BE2C (cell line): Measurements from ENCODE around the gene CCDC137.

ENCODE experiments used
- DNase-seq: peaks from one replicate; pipeline ENCODE4 v3.0.0-alpha.2; 2020
- H3K27me3 ChIP-seq: fragments of 250-450 bp; sonication (Bioruptor Pico); 2 replicates; pipeline ENCODE4 v1.5.1; 2020; ENCODE audit warnings: mild to moderate bottlenecking
- H3K36me3 ChIP-seq: fragments of 250-450 bp; sonication (Bioruptor Pico); 2 replicates; pipeline ENCODE4 v1.5.1; 2020; ENCODE audit warnings: mild to moderate bottlenecking
- H3K4me1 ChIP-seq: fragments of 250-450 bp; sonication (Bioruptor Pico); 2 replicates; pipeline ENCODE4 v1.5.1; 2020
- H3K4me3 ChIP-seq: 2 replicates; pipeline ENCODE4 v1.5.1; 2011; ENCODE audit warnings: low read depth, low read length
- H3K9me3 ChIP-seq: fragments of 250-450 bp; sonication (Bioruptor Pico); 2 replicates; pipeline ENCODE4 v1.5.1; 2020
- TF ChIP-seq, protein P1 (sequence below): IDR thresholded peaks from 2 replicates; pipeline ENCODE4 v1.5.1; 2012; ENCODE audit warnings: mild to moderate bottlenecking, low read depth, low read length

The CCDC137 gene

DNA sequence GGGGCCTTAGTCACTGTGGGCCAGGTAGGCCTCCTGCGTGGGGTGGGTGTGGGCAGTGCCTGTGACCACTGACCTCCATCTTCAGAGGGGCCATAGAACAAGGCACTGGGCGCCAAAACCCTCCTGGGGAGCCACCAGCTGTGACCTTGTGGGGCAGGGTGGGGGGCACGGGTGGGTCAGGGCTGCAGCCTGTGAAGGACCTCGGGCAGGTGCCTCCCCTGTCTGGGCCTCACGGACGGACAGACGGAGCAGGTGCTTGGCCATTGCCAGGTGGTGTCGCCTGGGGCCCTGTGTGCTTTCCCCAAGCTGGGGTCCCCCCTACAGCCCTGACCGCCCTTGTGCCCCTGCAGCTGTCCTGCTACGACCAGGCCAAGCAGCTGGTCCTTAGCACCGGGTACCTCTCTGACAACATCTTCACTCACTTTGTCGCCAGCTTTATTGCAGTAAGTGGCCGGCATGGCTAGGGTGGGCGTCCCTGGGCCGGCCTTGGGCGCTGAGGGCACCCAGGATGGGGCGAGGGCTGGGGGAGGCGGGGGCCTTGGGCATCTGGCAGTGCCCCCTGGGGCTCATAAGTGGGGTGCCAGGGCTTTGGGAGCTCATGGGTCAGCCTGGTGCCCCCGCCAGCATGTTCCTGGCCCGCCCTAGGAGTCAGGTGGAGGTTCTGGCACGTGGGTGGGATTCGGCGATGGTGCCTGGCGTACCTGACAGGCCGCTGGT is 50.7 kb downstream of the CCDC137 start:
- TF ChIP-seq, protein P1, sequence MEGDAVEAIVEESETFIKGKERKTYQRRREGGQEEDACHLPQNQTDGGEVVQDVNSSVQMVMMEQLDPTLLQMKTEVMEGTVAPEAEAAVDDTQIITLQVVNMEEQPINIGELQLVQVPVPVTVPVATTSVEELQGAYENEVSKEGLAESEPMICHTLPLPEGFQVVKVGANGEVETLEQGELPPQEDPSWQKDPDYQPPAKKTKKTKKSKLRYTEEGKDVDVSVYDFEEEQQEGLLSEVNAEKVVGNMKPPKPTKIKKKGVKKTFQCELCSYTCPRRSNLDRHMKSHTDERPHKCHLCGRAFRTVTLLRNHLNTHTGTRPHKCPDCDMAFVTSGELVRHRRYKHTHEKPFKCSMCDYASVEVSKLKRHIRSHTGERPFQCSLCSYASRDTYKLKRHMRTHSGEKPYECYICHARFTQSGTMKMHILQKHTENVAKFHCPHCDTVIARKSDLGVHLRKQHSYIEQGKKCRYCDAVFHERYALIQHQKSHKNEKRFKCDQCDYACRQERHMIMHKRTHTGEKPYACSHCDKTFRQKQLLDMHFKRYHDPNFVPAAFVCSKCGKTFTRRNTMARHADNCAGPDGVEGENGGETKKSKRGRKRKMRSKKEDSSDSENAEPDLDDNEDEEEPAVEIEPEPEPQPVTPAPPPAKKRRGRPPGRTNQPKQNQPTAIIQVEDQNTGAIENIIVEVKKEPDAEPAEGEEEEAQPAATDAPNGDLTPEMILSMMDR = no peak
- Histone ChIP-seq H3K36me3 (peaks cover 14% of the 10 kb centered on the region), H3K4me1 (no peaks in the 10 kb centered on the region; the same call in none of the 2 replicates), H3K27me3 (no peaks in the 10 kb centered on the region), H3K4me3 (no peak overlapping the region), H3K9me3 (no peaks in the 10 kb centered on the region; the same call in 1 of the 2 replicates)
- DNase-seq = no peak

DNA sequence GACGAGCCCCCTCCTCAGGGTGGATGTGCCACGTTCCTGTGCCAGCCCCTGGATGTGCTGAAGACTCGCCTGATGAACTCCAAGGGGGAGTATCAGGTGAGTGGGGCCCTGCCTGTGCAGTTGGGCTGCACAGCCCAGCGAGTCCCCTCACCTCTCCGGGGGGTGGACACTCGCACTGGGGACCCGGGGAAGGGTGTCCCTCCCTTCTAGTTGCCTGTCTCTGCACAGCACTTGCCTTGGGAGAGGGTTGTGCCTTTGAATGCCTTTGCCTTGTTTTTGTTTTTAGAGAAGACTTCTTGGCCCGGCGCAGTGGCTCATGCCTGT is 51.2 kb downstream of the CCDC137 start:
- Histone ChIP-seq H3K27me3 (no peaks in the 10 kb centered on the region), H3K4me3 (no peak overlapping the region), H3K36me3 (peaks cover 14% of the 10 kb centered on the region), H3K9me3 (no peaks in the 10 kb centered on the region; the same call in 1 of the 2 replicates), H3K4me1 (no peaks in the 10 kb centered on the region; the same call in none of the 2 replicates)
- TF ChIP-seq, protein P1 = no peak
- no peak for DNase-seq

DNA sequence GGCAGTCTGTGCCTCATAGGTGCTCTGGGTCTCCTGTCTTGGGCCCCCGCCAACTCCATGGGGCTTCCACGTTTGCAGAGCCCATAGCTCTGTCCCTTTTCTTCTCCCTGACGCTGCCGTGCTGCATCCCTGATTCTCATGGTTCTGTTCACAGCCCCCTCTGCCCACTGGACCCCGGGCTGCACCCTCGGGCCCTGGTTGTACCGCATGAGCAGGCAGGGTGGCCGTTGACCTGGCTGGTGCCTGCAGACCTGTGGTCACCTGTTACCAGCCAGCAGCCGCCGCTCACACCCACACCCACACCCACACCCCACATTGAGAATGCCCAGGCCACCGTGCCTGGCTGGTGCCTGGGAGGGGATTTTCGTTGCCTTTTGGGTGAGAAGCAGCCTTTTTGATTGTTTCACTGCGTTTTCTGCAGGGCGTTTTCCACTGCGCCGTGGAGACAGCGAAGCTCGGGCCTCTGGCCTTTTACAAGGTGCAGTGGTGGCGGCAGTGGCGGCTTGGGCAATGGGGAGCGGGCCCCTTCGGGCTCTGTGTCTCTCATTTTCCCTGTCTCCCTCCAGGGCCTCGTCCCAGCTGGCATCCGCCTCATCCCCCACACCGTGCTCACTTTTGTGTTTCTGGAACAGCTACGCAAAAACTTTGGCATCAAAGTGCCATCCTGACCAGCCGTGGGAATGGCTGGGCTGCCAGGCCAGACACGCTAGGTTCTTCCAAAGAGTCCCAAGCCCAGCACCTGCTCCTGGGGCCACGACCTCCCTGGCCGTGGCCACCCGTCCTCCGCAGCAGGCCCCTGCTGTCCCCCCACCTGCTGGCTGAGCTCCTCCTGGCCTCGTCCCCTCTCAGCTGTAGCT is 53.1 kb downstream of the CCDC137 start:
- Histone ChIP-seq H3K27me3 (no peaks in the 10 kb centered on the region), H3K9me3 (no peaks in the 10 kb centered on the region; the same call in 1 of the 2 replicates), H3K36me3 (peaks cover 10% of the 10 kb centered on the region), H3K4me1 (no peaks in the 10 kb centered on the region; the same call in none of the 2 replicates), H3K4me3 (no peak overlapping the region)
- TF ChIP-seq, protein P1 = no peak
- no peak for DNase-seq

DNA sequence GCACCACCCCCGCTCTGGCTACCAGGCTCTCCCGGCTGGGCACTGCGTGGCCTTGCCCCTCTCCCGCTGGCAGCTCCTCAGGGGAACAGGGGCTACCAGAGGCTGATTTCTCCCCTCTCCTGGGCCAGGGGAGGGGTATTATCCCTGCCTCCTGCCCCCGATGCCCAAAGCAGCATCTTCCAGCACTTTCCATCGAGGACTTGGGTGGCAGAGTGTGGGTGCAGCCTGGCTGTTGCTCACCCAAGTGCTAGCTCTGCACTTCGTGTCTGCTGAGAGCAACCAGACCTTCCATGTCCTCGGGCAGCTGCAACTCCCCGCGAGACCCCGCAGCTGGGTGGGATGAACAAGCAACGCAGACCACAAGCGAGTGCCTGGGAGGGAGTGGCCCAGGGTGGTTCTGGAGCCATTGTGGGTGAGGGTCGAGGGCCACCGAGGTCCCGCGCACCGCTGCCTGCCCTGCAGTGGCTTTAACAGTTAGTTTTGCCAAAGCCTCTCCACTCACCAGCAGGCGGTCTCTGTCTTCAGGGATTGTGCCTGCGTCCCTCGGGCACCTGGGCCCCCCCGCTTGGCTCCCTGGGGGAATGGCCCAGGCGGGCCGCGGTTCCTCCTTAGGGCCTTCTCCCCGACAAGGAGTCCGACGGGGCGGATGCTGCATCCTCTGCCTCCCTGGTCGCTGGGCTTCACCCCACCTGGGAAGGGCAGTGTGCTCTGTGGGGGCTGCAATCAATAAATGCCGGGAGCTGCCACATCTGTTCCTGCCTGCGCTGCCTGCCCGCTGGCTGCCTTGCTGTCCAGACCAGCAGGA is 53.9 kb downstream of the CCDC137 start:
- H3K27me3 ChIP-seq = no peaks in the 10 kb centered on the region
- DNase-seq = no peak
- no peaks in the 10 kb centered on the region; the same call in 1 of the 2 replicates for H3K9me3 ChIP-seq
- H3K4me1 ChIP-seq = no peaks in the 10 kb centered on the region; the same call in none of the 2 replicates
- H3K36me3 ChIP-seq = peaks cover 4% of the 10 kb centered on the region; the same call in 1 of the 2 replicates
- H3K4me3 ChIP-seq = no peak overlapping the region
- TF ChIP-seq, protein P1 = 0 out of 2 replicates have a peak, but pooled peaks have one; percentile 5

DNA sequence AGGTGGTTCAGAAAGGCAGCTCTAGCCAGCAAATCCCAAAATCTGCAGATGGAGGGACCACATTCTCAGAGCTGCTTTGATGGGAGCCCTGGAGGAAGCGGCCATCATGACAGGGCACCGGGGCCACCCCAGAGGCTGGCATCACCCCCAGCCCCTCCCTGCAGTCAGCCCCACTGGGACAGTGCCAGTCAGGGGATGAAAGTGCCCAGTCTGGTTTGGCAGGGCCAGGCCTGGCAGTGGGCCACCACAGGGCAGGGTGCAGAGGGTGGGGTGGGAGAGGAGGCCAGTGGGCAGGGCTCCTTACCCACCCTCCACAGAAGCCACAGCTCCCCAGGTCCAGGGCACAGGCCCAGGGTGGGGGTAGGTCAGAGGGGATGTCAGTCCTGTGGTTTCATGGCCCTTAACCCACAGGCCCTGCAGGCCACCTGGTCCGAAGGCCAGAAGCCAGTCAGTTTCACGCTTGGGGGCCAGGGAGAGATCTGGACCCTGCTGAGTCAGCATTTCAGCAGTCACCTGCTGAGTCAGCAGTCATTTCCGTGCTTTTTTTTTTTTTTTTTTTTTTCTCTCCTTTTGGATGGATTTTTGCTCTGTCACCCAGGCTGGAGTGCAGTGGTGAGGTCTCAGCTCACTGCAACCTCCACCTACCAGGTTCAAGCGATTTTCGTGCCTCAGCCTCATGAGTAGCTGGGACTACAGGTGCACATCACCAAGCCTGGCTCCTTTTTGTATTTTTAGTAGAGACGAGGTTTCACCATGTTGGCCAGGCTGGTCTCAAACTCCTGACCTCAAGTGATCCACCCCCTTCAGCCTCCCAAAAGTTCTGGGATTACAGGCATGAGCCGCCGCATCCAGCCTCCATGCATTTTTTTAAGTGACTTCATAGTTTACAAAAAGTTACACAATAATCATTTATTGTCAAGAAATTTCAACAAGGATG is 55.9 kb downstream of the CCDC137 start:
- Histone ChIP-seq H3K27me3 (no peaks in the 10 kb centered on the region), H3K4me1 (no peaks in the 10 kb centered on the region; the same call in none of the 2 replicates), H3K9me3 (no peaks in the 10 kb centered on the region; the same call in 1 of the 2 replicates), H3K4me3 (no peak overlapping the region), H3K36me3 (peaks cover 4% of the 10 kb centered on the region; the same call in 1 of the 2 replicates)
- DNase-seq = no peak
- TF ChIP-seq, protein P1 = no peak
